Measurements from ENCODE around the gene RAB21.

DNA sequence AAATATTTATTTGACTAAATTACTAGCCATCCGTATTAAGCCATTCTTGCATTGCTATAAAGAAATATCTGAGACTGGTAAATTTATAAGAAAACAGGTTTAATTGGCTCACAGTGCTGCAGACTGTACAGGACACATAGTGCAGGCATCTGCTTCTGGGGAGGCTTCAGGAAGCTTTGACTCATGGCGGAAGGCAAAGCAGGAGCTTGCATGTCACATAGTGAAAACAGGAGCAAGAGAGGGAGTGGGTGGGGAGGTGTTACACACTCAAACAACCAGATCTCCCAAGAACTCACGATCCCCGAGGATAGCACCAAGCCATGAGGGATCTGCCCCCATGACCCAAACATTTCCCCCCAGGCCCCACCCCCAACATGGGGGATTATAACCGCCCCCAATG lies 26.7 kb upstream of the RAB21 start:
- TF ChIP-seq EZH2 (IDR thresholded peaks at IDR 0.05; ENCODE audit: low read depth), result no peak
- TF ChIP-seq, protein P1, sequence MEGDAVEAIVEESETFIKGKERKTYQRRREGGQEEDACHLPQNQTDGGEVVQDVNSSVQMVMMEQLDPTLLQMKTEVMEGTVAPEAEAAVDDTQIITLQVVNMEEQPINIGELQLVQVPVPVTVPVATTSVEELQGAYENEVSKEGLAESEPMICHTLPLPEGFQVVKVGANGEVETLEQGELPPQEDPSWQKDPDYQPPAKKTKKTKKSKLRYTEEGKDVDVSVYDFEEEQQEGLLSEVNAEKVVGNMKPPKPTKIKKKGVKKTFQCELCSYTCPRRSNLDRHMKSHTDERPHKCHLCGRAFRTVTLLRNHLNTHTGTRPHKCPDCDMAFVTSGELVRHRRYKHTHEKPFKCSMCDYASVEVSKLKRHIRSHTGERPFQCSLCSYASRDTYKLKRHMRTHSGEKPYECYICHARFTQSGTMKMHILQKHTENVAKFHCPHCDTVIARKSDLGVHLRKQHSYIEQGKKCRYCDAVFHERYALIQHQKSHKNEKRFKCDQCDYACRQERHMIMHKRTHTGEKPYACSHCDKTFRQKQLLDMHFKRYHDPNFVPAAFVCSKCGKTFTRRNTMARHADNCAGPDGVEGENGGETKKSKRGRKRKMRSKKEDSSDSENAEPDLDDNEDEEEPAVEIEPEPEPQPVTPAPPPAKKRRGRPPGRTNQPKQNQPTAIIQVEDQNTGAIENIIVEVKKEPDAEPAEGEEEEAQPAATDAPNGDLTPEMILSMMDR (conservative IDR thresholded peaks at IDR 0.05), result no peak

Measured in PC-9 (cell line).